NCI-H1092 treated with DMSO at 0.1 percent for 48 hours (cell line): ENCODE results near the gene NRAP.
"Not testable (repeated sequence)": the region's sequence is repeated elsewhere in the genome, so short reads cannot be mapped to it uniquely, and the experiment has no call there.

ENCODE experiments used
- DNase-seq: peaks from one replicate; lab custom pipeline; 2025; lab: John Stamatoyannopoulos, UW

NRAP gene

DNA sequence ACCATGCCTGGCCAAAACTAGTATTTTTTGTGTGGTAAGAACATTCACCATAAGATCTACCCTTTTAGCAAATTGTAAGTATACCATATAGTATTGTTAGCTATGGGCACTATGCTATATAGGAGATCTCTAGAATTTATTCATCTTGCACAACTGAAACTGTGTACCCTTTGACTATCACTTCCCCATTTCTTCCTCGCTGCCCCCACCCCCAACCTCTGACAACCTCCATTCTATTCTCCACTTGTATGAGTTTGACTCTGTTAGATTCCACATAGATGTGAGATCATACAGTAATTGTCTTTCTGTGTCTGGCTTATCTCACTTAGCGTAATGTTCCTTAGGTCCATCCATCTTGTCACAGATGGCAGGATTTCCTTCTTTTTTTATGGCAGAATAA, 19.5 kb upstream of the NRAP start:
- DNase-seq: no peak

DNA sequence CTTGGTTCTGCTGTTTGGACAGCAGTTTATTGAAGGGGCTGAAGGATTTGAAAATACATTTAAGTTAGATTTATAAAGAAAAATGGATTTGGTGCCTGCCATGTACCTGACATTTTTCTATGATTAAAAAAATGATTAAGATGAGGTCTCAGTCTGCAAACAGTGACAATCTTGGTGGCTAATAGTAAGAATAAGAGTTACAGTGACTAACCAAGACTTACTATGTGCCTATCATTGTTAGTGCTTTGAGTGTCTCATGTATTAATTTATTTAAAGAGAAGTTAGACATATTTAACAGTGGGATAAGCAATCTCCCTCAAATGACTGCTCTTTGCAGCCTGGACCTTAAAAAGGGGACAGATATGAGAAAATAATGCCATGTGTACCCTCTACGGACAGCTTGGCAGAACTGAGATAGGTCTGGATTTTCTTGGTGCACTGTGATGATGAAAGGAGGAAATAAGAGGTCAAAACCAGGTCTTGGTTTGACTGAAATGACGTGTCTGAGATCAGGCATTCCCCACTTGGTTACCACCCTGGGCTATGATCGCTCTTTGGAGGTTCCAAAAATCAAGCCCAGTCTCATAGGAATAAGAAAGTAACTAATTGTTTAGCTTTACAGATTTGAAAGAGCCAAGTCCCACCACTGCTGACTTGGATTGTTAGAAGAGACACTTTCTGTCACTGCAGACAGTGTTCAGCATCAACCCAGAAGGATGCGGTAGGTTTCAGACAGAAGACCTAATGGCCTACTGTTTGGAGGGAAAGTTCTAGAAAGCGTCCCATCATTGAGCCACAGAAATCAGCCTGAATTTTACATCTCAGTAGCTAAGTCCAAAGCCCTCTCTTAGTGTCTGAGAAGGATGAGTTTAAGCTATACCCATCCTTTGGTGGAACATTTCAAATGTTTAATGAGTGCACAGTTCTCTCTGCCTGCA, 18.0 kb upstream of the NRAP start:
- DNase-seq: no peak

DNA sequence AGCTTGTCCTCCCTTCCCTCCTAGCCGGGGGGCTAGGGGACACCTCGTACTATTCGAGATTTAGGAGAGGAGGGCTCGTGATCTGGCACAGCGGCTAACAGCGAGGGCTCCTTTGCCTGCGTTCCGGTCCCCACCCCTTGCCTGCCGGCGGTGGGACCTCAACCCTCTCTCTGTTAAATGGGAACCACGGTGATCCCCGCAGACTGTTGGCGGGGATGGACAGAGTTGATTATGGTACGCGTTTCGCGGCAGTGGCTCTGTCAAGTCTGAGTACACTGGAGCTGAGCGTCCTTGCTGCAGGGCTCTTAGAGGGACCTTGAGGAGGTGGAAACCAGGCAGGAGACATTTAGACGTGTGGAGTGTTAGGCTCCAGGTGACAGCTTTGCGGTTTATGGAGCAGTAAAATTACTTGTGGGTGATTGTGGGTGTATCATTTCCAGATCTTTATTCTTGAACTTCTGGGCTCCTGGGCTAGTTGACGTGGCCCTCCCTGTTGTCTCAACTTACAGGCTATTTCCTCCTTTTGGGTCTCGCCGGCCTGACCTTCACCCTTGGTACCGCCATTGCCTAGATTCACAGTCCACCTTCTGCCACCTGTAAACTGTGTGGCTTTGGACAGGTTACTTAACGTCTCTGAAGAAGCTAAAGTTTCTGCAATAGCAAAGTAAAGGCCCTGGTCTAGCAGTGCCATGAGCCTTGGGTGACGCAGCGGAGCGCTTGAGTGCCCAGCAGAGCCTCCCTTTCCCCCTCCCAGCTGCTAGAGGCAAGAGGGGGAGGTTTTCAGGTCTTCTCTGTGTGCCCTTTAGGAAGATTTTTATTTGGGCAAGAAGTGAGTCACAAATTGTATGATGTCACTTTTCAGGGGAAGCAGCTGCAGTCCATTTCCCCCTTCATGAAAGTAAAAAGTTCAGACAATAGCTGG, 16.6 kb upstream of the NRAP start:
- peak; percentile 5 for DNase-seq

DNA sequence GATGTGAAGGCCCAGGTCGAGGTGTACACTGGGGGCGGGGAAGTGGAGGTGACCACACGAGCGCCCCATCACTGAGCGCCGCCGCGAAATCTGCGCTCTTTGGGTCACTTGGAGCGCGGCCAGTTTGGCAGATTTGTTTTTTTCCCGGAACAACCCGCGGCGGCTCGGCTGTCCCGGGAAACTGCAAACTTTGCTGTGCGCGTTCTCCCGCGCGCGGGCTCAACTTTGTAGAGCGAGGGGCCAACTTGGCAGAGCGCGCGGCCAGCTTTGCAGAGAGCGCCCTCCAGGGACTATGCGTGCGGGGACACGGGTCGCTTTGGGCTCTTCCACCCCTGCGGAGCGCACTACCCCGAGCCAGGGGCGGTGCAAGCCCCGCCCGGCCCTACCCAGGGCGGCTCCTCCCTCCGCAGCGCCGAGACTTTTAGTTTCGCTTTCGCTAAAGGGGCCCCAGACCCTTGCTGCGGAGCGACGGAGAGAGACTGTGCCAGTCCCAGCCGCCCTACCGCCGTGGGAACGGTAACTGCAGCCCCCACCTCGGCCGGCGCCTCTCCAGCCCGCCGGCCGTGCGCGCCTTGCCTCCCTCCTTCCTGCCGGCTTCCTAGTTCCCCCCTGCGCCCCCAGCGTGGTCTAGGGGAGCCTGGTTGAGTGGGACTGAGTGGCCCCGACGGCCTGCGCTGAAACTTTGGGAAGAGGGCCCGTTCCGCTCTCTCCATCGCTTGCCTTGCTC, 15.8 kb upstream of the NRAP start, which contains the start of gene CASP7:
Gene CASP7 (plus strand): TSS at position 450 of the 727 bp plus-strand sequence. CDS start 17,582 bp downstream, outside the sequence.
- DNase-seq: peak; percentile 55

DNA sequence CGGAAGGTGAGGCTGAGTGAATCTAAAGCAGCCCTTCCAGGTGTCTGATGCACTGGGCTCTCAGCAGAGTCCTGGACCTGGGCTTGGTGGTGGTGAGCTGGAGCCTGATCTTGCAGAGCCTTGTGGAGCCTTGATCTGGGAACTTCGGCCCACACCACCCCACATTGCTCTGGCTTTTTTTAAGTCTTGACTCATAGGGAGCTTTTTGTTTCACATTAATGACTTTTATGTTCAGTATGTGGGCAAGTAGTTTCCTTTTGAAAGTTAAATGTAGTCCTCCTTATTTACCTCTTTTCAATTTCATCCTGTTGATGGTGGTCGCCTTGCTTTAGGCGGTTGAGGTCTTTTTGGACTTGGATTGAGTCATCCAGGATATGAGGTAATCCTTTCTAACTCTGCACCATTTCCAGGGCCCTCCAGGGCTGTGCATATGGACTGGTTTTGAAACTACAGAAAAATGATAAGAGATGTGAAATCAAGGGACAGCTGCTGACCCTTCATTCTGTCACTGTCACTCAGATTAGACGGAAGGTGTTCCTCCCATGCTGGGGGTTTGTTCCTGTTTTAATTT, 2.9 kb upstream of the NRAP start:
- no peak for DNase-seq

DNA sequence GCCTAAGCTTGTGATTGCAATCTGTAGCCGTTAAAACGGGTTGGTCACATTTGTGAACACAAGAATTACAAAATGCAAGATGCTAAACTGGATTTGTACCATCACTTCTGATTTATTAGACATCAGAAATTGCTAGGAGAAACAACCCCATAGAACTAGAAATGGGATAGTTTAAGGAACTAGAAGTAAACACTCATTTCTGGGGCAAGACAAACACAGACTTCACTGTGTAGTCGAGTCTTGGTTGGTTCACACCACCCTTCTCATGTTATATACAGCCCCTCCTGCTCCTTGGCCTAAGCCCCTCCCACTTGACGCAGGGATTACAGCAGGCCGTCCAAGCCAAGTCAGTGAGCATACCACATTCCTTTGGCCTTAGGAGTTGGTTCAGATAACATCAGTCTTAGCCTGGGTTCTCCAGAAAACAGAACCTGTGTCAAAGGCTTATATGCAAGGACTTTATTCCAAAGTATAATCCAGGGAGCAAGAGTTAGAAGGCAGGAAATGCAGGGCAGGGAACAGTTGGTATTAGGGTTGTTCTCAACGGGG, 2.0 kb upstream of the NRAP start:
- DNase-seq: no peak

DNA sequence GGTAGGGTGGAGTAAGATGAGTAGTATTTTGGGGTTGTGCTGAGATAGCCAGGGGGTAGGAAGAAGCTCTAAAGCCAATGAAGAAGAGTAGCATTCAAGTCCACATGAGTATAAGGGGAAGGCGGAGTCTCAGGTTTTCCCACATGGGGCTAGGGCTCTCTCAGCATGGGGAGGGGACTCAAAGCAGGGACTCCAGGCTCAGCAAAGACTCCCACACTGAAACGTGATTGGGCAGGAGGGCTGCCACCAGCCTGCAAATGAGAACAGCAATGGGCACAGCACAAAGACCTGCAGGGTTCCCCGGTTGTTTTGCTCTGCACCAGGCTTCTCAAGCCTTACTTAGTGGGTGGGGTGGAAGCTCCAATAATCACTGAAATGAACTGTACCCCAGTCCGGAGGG, 1.5 kb upstream of the NRAP start:
- DNase-seq: no peak

DNA sequence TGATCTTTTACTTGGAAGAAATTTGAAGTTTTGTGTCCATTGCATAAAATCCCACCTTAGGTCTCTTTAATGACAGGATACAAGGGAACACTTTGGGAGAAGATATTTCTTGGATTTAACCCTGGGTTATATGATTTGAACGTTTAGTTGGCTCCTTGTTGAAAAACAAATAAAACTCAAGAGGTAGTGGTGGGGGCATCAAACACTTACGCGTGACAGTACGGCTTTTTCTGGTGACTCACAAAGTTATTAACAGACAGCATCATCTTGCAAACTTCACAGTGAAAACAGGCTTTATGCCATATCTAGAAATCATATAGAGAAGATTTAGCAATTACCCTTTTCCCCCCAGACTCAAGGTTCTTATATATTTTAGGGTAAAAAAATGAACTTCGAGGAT, 699 bp downstream of the NRAP start:
- no peak for DNase-seq

DNA sequence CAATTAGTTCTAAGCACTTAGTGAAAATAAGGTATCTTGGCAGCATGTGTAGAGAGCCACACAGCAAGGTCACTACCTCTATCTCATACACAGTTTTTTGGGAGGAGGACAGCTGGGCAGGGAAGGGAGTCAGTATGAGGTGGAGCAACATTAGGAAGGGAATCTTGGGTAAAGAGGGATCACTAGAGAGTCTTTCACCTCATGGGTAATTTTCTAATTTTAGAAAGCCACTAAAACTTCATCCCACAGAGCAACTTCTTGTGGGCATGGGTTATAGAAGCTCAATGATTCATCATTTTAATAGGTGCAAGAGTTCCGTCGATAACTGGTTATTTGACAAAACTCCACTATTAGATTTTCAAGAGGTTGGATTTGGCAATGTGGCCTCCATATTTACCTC, 2.5 kb downstream of the NRAP start:
- DNase-seq: no peak

DNA sequence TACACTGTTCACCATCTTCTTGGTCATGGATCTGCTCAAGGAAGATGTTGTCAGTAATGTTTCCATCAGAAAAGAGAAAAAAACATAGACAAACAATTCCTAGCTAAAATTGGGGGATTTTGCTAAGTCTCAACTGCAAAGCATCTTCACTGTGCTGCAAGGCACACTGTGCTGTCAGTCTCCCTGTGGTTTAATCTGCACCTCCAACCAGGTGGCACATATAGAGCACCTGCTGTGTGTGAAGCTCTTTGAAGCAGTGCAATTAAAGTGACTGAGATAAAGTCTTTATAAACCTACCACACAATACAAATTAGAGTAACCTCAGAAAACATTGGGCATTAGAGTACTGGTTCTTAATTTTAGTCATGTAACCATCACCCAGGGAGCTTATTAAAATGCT, 6.3 kb downstream of the NRAP start:
- DNase-seq: no peak

DNA sequence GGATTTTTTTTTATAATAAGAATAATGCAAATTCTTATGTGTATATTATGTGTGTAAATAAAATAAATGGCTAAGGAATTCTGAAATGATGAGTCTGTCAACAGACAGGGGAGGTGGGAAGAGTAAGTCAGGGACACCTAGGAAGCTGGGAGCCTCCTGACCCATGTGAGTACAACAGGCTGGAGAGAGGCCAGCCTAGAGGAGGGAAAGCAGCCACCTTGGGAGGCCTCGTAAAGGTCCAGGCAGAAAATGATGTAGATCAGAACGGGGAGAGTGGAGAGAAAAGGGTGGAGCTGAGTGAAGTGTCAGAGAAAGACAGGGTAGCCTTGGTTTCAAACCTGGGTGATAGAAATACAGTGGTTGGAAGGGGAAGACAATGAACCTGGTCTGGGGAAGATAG, 6.9 kb downstream of the NRAP start:
- no peak for DNase-seq

DNA sequence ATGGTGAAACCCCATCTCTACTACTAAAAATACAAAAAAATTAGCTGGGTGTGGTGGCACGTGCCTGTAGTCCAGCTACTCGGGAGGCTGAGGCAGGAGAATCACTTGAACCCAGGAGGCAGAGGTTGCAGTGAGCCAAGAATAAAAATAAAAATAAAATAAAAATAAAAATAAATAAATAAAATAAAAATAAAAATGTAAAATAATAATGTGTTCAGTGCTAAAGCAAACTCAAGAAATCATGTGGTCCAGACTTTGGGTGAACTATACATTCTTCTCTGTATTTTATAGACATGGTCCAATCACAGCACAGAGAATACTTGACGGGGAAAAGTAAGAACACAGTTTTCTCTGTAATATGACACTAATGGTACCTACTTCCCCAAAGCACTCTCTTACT, 11.4 kb downstream of the NRAP start:
- not testable (repeated sequence) for DNase-seq

DNA sequence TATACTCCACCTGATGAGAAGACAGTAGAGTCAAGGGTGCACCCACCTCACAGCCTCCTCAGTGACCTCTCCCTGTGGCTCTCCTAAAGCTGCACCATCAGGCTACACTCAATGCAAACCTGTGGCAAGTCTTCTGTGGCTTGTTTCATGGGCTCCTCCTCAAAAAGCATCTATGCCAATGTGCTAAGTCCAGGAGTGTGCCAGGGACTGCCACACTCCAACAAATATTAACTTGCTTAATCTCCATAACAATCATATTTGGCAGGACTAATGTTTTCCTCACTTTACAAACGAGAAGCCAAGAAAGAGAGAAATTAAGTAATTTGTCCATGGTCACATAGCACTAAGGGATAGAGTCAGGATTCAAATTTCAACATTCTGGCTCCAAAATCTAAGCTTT, 11.9 kb downstream of the NRAP start:
- DNase-seq: no peak

DNA sequence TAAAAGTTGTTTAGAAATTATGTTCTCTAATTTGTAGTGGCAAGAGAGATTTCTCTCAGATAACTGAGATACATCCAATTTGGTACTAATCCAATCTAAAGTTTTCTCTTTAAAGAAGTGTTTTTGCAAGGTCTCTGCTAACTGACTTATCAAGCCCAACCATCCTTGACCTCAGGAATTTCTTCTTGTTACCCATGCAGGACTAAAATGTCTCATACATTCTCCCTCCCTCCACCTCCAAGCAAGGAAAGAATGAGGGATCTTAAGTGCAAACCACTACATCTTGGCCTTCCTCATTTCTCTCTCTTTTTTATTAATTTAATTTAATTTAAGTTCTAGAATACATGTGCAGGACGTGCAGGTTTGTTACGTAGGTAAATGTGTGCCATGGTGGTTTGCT, 12.8 kb downstream of the NRAP start:
- no peak for DNase-seq

DNA sequence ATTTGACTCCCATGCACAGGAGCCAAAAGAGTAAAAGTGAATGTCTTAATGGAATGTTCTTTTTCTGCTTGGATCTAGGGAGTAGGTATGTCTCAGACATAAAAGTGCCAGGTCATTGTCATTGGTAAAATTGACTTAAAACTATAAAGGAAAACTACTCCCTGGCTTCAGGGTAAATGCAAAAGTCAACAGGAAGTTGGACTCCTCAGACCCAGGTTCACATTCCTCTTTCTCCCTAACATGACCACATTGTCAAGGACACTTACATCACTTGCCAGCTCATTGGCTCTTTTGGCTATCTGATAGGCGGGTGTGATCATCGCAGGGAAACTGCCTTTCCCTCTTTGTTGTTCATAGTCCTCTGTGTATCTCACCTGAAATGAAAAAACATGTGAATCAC, 13.7 kb downstream of the NRAP start:
- no peak for DNase-seq

DNA sequence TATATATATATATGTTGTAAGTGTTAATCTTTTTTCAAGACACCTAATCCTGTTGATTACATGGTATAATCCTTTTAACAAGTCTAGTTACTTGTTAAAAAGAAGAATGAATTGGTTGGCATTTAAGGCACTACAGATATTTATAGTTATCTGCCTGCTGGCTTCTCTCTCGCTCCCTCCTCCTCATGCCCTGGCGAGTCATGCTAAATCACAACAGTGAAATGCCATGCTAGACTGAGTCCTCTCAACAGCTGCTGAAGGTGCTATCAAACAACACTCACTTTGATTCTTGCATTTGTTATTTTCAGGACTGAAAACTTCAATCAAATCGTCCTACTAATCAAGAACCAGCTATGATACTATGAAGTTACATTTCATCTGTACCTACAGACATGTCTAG, 15.4 kb downstream of the NRAP start:
- no peak for DNase-seq

DNA sequence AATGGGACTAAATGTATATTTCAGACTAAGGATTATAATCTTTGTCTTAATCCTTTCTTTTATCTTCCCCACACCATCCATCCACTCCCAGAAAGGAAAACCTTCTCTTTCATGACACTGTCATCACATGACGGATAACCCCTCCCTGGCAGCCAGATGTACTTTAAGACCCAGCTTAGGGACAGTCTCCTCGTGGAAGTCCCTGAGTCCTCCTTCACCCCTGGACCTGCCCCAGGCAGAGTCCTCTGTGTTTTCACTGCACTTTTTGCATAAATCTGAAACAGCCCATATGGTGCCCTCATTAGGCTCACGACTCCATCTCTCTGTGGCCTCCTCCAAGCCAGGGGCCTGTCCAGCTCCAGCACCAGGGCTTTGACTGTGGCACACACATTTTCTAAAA, 16.0 kb downstream of the NRAP start:
- no peak for DNase-seq

DNA sequence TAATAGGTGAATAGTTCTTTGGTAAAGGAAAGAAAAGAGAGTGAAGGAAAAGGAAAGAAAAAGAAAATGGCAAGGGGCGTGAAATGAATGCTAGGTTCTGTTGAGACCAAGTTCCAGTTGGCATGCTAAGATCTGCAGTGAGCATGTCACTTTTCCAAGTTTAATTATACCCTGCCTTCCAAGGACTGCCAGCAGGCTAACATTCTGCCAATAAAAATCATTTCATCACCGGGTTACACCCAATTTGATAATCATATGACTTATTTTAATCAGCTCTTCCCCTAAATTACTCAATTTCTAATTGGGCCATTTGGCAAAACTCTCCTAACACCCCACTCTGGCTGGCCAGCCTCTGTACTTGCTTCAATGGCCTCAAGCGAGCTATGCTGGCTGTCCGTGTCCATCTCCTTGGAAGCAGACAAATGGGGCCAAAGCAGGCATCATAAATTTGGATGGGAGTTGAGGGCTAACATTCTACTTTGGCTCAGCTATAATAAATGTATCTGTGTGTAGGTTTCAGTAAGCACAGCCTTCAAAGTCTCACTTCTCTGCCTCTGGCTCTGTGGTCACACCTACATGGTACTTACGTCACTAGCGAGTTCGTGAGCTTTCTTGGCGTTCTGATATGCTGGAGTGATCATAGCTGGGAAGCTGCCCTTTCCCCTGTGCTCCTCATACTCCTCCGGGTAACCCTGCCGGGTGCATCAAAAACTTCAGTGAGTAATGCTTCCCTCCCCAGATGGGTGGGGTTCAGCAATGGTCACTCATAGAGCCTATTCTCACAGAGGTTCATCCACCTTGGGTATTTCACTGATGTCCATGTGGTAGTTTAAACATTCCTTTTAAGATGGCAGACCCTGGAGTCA, 17.3 kb downstream of the NRAP start:
- DNase-seq: no peak

DNA sequence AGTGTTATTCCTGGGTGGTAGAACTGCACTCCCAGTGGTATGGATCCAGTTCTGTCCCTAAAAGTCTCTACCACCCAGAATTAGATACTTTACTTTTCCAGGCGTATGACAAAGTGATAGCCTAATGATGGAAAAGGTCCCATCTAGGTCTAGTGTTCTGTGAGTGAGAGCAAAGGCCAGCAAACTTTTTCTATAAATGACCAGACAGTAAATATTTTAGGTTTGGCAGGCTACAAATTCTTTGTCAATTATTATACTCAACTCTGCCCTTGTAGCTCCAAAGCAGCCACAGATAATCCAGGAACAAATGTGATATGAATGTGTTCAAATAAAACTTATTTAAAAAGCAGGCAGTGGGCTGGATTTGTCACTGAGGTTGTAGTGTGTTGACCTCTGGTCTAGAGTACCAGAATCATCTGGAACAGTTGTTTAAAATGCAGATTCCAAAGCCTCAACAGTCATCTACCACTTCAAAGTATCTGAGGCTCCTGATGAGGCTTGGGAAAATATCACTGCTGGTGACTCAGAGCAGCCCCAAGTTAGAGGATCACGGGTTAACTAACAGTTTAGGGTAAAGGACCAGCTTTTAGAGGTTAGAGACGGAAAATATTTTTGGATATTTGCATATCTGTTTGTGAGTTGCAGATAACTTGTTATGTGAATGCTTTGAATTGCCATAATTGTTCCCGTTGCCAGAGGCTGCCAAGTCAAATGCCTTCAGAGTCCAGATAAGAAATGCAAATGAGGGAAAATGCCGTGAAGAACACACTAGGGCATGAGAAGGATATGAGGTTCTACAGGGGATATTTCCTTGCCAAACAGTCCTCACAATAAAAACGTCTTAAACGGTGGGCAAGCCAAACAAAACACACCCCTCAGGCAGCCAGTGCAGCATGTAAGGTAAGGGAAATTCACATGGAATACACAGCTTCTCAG, 19.4 kb downstream of the NRAP start:
- no peak for DNase-seq
